Body of pancreas (tissue), 4 donors: ENCODE data around the gene BACE1-AS. TPM values are rescaled to one million over a fixed set of nuclear protein-coding genes. Genes with fewer than 3 reads are reported as not detected.
A peak's percentile ranks its signal among the peaks of the same experiment; 100 is the strongest.

Source experiments
- ATAC-seq: fragments of 150-250 bp; one replicate; pipeline ENCODE4 v1.9.1; 2016
- DNase-seq, 4 donors: peaks; one replicate each; pipeline ENCODE4 v3.0.0-alpha.2; 2019
- H3K27ac ChIP-seq, 4 donors: fragments of 200-600 bp; sonication (generic); 1 replicate in 3 of 4; 2 replicates in 1 of 4; pipeline versions ENCODE4 v1.5.1 to v1.6.1; 2016 to 2019; ENCODE audit warnings: mild to moderate bottlenecking in 1 of 4, mixed read lengths in 1 of 4, moderate library complexity in 1 of 4
- H3K27me3 ChIP-seq, 2 donors: fragments of 200-600 bp; sonication (generic); one replicate each; pipeline ENCODE4 v1.6.0; 2016; ENCODE audit warnings: mild to moderate bottlenecking in 1 of 2
- H3K36me3 ChIP-seq, 2 donors: fragments of 200-600 bp; sonication (generic); replicated peaks in 1 of 2; 2 replicates each; pipeline ENCODE4 v1.5.1; 2016; ENCODE audit warnings: low read depth in 2 of 2; ENCODE audit not compliant: insufficient read depth in 1 of 2
- H3K4me1 ChIP-seq: fragments of 200-600 bp; sonication (generic); one replicate; pipeline ENCODE4 v1.6.0; 2016
- H3K4me3 ChIP-seq, 2 donors: fragments of 200-600 bp; sonication (generic); 1 replicate in 1 of 2; 2 replicates in 1 of 2; pipeline ENCODE4 v1.5.1; 2016 to 2019
- H3K9me3 ChIP-seq, 3 donors: fragments of 200-600 bp; sonication (generic); 1 replicate in 2 of 3; 2 replicates in 1 of 3; pipeline ENCODE4 v1.5.1; 2016
- POLR2A ChIP-seq, 3 donors: fragments of 450-650 bp; IDR thresholded peaks; one replicate each; pipeline ENCODE4 v1.6.1; 2016; ENCODE audit warnings: antibody characterized with exemption in 3 of 3, mild to moderate bottlenecking in 2 of 3
- whole genome bisulfite sequencing, 2 donors: methylation state at CpG; one replicate each; pipeline ENCODE4 v1.1.5; 2017; 5-methylcytosine and 5-hydroxymethylcytosine counted together
- intact Hi-C: fragments of 100-400 bp; cut with DNase I; formaldehyde crosslinking; loops from one replicate; pipeline ENCODE4 v1.15.1; 2023
- total RNA-seq, 2 donors: library from RNA; depleted of rRNA; stranded (reverse); fragments of >200 nt; gene quantifications; one replicate each; pipeline ENCODE4 v1.1.0, GENCODE V29; 2016
- TF ChIP-seq, protein P1 (sequence below), 7 experiments: fragments of 450-650 bp in 4 of 7; fragments of 200-600 bp in 3 of 7; sonication (generic) in 3 of 7; IDR thresholded peaks; one replicate each; pipeline ENCODE4 v1.5.1; 2016 to 2019; ENCODE audit warnings: antibody characterized with exemption in 7 of 7

The BACE1-AS gene
- total RNA-seq = 1 to 10 TPM; 5.3 to 6.0 TPM

DNA sequence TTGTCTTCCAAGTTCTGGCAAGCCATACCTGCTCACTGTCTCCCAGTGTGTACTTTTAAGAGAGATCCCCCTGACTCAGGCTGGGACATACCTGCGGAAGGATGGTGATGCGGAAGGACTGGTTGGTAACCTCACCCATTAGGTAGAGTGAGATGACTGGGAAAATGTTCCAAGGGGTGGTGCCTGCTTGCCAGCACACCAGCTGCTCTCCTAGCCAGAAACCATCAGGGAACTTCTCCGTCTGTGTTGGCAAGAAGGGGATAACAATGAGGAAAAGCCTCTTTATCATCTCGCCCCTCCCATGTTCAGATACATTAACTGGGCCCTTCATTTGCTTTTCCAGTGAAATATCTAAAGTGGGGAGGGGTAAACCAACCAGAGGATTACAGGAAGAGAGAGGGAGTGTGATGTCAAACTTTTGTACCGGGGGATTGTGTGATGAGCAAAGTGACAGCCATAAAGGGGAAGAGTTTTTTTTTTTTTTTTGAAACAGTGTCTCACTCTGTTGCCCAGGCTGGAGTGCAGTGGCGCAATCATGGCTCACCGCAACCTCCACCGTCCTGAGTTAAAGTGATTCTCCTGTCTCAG, at the start of gene BACE1-AS:
Gene BACE1-AS (plus strand): TSS at position 538 of the 588 bp plus-strand sequence.
- 29 to 35% methylated on average over 8 of the region's 8 CpGs for WGBS, 2 donors
- Histone ChIP-seq H3K4me3 (no peak within 1 kb of the TSS), H3K9me3 (no peaks in the 10 kb centered on the region), H3K4me1 (peaks cover 70% of the 10 kb centered on the region), H3K36me3 (peaks cover 0 to 6% of the 10 kb centered on the region in 2 donors), H3K27me3 (no peaks in the 10 kb centered on the region), H3K27ac (peak within 1 kb of the TSS; percentile 15 to 72 (median 57))
- DNase-seq (peak; percentile 63 to 78 (median 70)), ATAC-seq (peak; percentile 71)
- TF ChIP-seq POLR2A (IDR thresholded peaks at IDR 0.05) = peak in 1 of 3 donors; percentile 14
- TF ChIP-seq, protein P1, sequence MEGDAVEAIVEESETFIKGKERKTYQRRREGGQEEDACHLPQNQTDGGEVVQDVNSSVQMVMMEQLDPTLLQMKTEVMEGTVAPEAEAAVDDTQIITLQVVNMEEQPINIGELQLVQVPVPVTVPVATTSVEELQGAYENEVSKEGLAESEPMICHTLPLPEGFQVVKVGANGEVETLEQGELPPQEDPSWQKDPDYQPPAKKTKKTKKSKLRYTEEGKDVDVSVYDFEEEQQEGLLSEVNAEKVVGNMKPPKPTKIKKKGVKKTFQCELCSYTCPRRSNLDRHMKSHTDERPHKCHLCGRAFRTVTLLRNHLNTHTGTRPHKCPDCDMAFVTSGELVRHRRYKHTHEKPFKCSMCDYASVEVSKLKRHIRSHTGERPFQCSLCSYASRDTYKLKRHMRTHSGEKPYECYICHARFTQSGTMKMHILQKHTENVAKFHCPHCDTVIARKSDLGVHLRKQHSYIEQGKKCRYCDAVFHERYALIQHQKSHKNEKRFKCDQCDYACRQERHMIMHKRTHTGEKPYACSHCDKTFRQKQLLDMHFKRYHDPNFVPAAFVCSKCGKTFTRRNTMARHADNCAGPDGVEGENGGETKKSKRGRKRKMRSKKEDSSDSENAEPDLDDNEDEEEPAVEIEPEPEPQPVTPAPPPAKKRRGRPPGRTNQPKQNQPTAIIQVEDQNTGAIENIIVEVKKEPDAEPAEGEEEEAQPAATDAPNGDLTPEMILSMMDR (IDR thresholded peaks at IDR 0.05) = no peak
- intact Hi-C loops = no loop called here

DNA sequence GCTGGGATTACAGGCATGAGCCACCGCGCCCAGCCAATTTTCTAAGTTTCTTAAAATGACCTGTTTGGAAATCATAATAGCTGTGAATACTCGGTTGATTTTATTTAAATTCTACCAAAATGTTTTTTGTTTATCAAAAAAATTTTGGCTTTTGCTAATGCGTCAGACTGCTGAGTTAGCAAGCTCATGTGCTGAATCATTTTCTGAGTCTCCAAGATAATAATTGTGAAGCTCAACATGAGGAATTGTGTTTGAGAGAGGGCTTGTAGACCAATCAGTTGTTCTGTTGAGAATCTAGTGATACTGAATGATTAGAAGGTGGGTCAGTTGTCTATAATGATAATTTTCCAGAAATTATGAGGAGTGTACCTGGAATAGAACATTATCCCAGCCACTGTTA, 42.8 kb upstream of the BACE1-AS start:
- Histone ChIP-seq H3K9me3 (no peaks in the 10 kb centered on the region), H3K4me3 (no peak overlapping the region), H3K36me3 (peaks cover 0 to 21% of the 10 kb centered on the region in 2 donors), H3K4me1 (no peaks in the 10 kb centered on the region), H3K27me3 (no peaks in the 10 kb centered on the region), H3K27ac (no peak overlapping the region)
- intact Hi-C loops = no loop called here
- WGBS, 2 donors = 90 to 95% methylated on average over 4 of the region's 4 CpGs
- TF ChIP-seq, protein P1 (IDR thresholded peaks at IDR 0.05) = no peak
- no peak for TF ChIP-seq POLR2A (IDR thresholded peaks at IDR 0.05)
- ATAC-seq = no peak
- DNase-seq = no peak

DNA sequence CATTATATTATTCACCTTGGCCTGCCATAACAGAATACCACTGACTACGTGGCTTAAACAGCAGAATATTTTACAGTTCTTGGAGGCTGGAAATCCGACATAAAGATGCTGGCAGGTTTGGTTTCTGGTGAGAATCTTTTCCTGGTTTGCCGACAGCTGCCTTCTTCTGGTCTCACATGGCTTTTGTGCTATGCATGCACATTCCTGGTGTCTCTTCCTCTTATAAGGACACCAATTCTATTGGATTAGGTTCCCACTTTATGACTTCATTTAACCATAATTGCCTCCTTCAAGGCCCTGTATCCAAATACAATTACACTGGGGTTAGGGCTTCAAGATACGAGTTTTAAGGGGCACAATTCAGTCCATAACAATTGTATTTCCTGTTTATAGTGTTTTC, 41.6 kb upstream of the BACE1-AS start:
- no peaks in the 10 kb centered on the region for H3K27me3 ChIP-seq
- H3K4me3 ChIP-seq = no peak overlapping the region
- no peaks in the 10 kb centered on the region for H3K4me1 ChIP-seq
- no peak overlapping the region for H3K27ac ChIP-seq
- WGBS, 2 donors = 86 to 93% methylated on average over 4 of the region's 4 CpGs
- DNase-seq = no peak
- peaks cover 0 to 23% of the 10 kb centered on the region in 2 donors for H3K36me3 ChIP-seq
- no peak for ATAC-seq
- no peaks in the 10 kb centered on the region for H3K9me3 ChIP-seq
- intact Hi-C loops = no loop called here
- TF ChIP-seq POLR2A (IDR thresholded peaks at IDR 0.05) = no peak
- TF ChIP-seq, protein P1 (IDR thresholded peaks at IDR 0.05) = no peak

DNA sequence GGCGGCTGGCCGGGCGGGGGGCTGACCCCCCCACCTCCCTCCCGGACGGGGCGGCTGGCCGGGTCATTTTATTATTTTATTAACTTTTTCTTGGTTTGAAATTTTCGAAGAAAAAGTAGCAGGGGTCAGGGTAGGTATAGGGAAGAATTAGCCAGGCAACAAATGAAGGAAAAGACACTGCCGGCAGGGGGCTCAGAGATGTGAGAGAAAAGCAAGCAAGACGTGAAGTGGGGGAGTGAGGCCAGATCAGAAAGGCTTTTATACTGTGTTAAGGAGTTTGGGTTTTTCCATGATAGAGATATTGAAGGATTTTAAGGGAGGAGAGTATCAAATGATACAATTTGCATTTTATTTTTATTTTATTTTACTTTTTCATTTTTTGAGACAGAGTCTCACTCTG, 39.6 kb upstream of the BACE1-AS start:
- WGBS, 2 donors = 86 to 89% methylated on average over 7 to 9 of the region's 10 CpGs
- Histone ChIP-seq H3K36me3 (peaks cover 0 to 13% of the 10 kb centered on the region in 2 donors), H3K27ac (no peak overlapping the region), H3K4me3 (no peak overlapping the region), H3K9me3 (no peaks in the 10 kb centered on the region), H3K4me1 (no peaks in the 10 kb centered on the region), H3K27me3 (no peaks in the 10 kb centered on the region)
- peak in 1 of 4 donors; percentile 45 for DNase-seq
- no peak for ATAC-seq
- intact Hi-C loops = no loop called here
- TF ChIP-seq, protein P1 (IDR thresholded peaks at IDR 0.05) = peak in 2 of 7 experiments; percentile 17 to 32
- TF ChIP-seq POLR2A (IDR thresholded peaks at IDR 0.05) = no peak

DNA sequence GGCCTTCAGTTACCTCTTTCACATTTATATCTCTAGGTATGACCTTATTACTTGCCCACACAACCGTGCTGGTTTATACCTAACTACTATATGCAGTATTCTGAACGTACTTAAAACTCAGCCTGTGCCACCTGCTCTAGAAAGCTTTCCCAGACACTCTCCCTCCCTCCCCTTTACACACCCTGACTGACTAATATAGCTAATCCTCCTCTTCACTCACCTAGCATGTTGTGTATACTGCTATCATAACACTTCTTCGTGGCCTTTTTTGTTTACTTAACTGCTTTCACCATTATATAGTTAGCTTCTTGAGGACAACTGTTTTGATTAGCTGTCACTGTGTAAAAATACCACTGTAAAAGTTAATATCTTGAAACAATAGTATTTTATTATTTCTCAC, 35.2 kb upstream of the BACE1-AS start:
- no peaks in the 10 kb centered on the region for H3K4me1 ChIP-seq
- intact Hi-C loops = no loop called here
- H3K4me3 ChIP-seq = no peak overlapping the region
- no peaks in the 10 kb centered on the region for H3K9me3 ChIP-seq
- H3K27ac ChIP-seq = no peak overlapping the region
- H3K36me3 ChIP-seq = peaks cover 0 to 4% of the 10 kb centered on the region in 2 donors
- ATAC-seq (no peak), DNase-seq (no peak)
- no peaks in the 10 kb centered on the region for H3K27me3 ChIP-seq
- 70 to 76% methylated on average over 3 of the region's 3 CpGs for WGBS, 2 donors
- no peak for TF ChIP-seq POLR2A (IDR thresholded peaks at IDR 0.05)
- TF ChIP-seq, protein P1 (IDR thresholded peaks at IDR 0.05) = no peak
